ENCODE measurements around the gene VASH1.

The VASH1 gene

DNA sequence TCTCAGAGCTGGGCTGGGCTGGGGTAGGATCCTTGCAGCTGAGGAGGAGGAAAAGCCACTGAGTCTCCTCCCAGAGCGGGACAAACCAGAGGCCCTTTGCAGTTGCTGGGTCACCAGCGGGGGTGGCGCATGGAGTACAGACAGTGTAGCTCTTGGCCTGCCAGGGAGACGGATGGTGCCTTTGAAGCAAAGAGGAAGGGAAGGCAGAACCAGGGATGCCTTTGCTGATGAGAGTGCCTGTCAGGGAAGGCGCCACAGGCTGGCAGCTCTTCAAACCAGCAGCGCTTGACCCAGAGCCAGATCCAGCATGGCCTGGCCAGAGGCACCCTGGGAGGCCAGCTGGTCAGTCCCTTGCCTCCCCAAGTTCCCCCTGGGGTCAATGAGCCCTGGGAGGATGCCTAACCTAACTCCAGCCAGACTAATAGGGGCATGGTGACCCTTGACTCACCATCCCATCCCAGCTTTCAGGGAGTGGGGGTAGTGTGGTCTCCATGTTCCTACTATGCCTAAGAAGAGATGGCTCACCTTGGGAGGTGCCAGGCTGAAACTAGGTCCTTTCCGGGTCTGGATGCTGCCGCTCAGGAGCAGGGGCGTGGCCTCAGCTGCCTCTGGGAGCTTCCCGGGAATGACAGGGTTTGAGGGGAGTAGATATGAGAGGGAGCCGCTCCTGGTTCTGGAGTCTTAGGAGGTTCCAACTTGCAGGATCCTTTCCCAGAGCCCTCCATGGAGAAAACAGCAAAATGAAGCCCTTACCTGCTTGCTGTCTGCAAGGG is 19.8 kb downstream of the VASH1 start:
- H3K4me1 ChIP-seq (ENCODE audit: control insufficient read depth, insufficient read depth, low read length), result no peaks in the 10 kb centered on the region
- TF ChIP-seq ZBTB48 (tag by site-specific recombination; IDR thresholded peaks at IDR 0.05) (no peak), REPIN1 (tag by site-specific recombination; IDR thresholded peaks at IDR 0.05; ENCODE audit: low read depth) (no peak), ZNF776 (tag by site-specific recombination; IDR thresholded peaks at IDR 0.05; ENCODE audit: borderline replicate concordance) (no peak), ZNF792 (tag by site-specific recombination; IDR thresholded peaks at IDR 0.05) (no peak), ZNF416 (tag by site-specific recombination; IDR thresholded peaks at IDR 0.05) (no peak), ZNF558 (tag by site-specific recombination; IDR thresholded peaks at IDR 0.05) (no peak), ZSCAN30 (tag by site-specific recombination; IDR thresholded peaks at IDR 0.05) (no peak), ZNF555 (tag by site-specific recombination; conservative IDR thresholded peaks at IDR 0.05) (no peak), ZNF157 (tag by site-specific recombination; IDR thresholded peaks at IDR 0.05) (no peak), ZBTB20 (tag by site-specific recombination; IDR thresholded peaks at IDR 0.05) (no peak), TRIM28 (IDR thresholded peaks at IDR 0.05; ENCODE audit: borderline replicate concordance, low read length) (no peak)
- TF ChIP-seq, protein P1, sequence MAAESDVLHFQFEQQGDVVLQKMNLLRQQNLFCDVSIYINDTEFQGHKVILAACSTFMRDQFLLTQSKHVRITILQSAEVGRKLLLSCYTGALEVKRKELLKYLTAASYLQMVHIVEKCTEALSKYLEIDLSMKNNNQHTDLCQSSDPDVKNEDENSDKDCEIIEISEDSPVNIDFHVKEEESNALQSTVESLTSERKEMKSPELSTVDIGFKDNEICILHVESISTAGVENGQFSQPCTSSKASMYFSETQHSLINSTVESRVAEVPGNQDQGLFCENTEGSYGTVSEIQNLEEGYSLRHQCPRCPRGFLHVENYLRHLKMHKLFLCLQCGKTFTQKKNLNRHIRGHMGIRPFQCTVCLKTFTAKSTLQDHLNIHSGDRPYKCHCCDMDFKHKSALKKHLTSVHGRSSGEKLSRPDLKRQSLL (tag by site-specific recombination; IDR thresholded peaks at IDR 0.05), result no peak
- TF ChIP-seq, protein P2, sequence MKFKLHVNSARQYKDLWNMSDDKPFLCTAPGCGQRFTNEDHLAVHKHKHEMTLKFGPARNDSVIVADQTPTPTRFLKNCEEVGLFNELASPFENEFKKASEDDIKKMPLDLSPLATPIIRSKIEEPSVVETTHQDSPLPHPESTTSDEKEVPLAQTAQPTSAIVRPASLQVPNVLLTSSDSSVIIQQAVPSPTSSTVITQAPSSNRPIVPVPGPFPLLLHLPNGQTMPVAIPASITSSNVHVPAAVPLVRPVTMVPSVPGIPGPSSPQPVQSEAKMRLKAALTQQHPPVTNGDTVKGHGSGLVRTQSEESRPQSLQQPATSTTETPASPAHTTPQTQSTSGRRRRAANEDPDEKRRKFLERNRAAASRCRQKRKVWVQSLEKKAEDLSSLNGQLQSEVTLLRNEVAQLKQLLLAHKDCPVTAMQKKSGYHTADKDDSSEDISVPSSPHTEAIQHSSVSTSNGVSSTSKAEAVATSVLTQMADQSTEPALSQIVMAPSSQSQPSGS (tag by site-specific recombination; IDR thresholded peaks at IDR 0.05; ENCODE audit: low read depth), result no peak
- TF ChIP-seq, protein P3, sequence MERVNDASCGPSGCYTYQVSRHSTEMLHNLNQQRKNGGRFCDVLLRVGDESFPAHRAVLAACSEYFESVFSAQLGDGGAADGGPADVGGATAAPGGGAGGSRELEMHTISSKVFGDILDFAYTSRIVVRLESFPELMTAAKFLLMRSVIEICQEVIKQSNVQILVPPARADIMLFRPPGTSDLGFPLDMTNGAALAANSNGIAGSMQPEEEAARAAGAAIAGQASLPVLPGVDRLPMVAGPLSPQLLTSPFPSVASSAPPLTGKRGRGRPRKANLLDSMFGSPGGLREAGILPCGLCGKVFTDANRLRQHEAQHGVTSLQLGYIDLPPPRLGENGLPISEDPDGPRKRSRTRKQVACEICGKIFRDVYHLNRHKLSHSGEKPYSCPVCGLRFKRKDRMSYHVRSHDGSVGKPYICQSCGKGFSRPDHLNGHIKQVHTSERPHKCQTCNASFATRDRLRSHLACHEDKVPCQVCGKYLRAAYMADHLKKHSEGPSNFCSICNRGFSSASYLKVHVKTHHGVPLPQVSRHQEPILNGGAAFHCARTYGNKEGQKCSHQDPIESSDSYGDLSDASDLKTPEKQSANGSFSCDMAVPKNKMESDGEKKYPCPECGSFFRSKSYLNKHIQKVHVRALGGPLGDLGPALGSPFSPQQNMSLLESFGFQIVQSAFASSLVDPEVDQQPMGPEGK (tag by site-specific recombination; IDR thresholded peaks at IDR 0.05), result no peak
- TF ChIP-seq, protein P4, sequence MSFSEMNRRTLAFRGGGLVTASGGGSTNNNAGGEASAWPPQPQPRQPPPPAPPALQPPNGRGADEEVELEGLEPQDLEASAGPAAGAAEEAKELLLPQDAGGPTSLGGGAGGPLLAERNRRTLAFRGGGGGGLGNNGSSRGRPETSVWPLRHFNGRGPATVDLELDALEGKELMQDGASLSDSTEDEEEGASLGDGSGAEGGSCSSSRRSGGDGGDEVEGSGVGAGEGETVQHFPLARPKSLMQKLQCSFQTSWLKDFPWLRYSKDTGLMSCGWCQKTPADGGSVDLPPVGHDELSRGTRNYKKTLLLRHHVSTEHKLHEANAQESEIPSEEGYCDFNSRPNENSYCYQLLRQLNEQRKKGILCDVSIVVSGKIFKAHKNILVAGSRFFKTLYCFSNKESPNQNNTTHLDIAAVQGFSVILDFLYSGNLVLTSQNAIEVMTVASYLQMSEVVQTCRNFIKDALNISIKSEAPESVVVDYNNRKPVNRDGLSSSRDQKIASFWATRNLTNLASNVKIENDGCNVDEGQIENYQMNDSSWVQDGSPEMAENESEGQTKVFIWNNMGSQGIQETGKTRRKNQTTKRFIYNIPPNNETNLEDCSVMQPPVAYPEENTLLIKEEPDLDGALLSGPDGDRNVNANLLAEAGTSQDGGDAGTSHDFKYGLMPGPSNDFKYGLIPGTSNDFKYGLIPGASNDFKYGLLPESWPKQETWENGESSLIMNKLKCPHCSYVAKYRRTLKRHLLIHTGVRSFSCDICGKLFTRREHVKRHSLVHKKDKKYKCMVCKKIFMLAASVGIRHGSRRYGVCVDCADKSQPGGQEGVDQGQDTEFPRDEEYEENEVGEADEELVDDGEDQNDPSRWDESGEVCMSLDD (tag by site-specific recombination; IDR thresholded peaks at IDR 0.05), result no peak
- TF ChIP-seq, protein P5, sequence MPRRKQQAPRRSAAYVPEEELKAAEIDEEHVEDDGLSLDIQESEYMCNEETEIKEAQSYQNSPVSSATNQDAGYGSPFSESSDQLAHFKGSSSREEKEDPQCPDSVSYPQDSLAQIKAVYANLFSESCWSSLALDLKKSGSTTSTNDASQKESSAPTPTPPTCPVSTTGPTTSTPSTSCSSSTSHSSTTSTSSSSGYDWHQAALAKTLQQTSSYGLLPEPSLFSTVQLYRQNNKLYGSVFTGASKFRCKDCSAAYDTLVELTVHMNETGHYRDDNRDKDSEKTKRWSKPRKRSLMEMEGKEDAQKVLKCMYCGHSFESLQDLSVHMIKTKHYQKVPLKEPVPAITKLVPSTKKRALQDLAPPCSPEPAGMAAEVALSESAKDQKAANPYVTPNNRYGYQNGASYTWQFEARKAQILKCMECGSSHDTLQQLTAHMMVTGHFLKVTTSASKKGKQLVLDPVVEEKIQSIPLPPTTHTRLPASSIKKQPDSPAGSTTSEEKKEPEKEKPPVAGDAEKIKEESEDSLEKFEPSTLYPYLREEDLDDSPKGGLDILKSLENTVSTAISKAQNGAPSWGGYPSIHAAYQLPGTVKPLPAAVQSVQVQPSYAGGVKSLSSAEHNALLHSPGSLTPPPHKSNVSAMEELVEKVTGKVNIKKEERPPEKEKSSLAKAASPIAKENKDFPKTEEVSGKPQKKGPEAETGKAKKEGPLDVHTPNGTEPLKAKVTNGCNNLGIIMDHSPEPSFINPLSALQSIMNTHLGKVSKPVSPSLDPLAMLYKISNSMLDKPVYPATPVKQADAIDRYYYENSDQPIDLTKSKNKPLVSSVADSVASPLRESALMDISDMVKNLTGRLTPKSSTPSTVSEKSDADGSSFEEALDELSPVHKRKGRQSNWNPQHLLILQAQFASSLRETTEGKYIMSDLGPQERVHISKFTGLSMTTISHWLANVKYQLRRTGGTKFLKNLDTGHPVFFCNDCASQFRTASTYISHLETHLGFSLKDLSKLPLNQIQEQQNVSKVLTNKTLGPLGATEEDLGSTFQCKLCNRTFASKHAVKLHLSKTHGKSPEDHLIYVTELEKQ (tag by site-specific recombination; IDR thresholded peaks at IDR 0.05; ENCODE audit: borderline replicate concordance), result no peak
- TF ChIP-seq, protein P6, sequence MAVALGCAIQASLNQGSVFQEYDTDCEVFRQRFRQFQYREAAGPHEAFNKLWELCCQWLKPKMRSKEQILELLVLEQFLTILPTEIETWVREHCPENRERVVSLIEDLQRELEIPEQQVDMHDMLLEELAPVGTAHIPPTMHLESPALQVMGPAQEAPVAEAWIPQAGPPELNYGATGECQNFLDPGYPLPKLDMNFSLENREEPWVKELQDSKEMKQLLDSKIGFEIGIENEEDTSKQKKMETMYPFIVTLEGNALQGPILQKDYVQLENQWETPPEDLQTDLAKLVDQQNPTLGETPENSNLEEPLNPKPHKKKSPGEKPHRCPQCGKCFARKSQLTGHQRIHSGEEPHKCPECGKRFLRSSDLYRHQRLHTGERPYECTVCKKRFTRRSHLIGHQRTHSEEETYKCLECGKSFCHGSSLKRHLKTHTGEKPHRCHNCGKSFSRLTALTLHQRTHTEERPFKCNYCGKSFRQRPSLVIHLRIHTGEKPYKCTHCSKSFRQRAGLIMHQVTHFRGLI (tag by site-specific recombination; IDR thresholded peaks at IDR 0.05), result no peak
- no peaks in the 10 kb centered on the region for H3K9me3 ChIP-seq (ENCODE audit: control insufficient read depth, insufficient read depth, low read depth, low read length)
- H3K4me3 ChIP-seq (ENCODE audit: low read depth, low read length), result no peak overlapping the region
- no peak overlapping the region for H3K27ac ChIP-seq (ENCODE audit: extremely low read depth, low read depth, low read length)
- peaks cover 2 to 70% of the 10 kb centered on the region in 2 experiments; a peak in 2 of 3 replicates for H3K36me3 ChIP-seq (ENCODE audit: control insufficient read depth in 2 of 2, insufficient read depth in 1 of 2, low read length in 2 of 2)
- ChIA-PET CTCF (interaction anchor here (1.0 to 1.4 kb wide), 3 partner anchors 13 to 71 kb away, joined by 3 to 6 read pairs (median 3); no protein-coding TSS in a partner anchor), POLR2A (interaction anchor here (1.3 kb wide), 1 partner anchor 8 kb away, joined by 3 read pairs; no protein-coding TSS in a partner anchor)
